ENCODE measurements around the gene BDNF.
"Not testable (repeated sequence)": the region's sequence is repeated elsewhere in the genome, so short reads cannot be mapped to it uniquely, and the experiment has no call there.

The BDNF gene

DNA sequence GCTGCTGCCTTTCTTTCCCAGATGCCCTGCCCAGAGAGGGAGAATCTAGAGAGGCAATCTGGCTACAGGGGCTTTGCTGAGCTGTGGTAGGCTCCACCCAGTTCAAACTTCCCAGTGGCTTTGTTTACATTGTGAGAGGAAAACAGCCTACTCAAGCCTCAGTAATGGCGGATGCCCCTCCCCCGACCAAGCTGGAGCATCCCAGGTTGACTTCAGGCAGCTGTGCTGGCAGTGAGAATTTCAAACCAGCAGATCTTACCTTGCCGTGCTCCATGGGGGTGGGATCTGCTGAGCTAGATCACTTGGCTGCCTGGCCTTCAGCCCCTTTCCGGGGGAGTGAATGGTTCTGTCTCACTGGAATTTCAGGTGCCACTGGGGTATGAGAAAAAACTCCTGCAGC lies 12.2 kb downstream of the BDNF start:
- no peak overlapping the region for H3K27ac ChIP-seq
- TF ChIP-seq ZFX (IDR thresholded peaks at IDR 0.05) (no peak), CTCF (conservative IDR thresholded peaks at IDR 0.05) (no peak)

DNA sequence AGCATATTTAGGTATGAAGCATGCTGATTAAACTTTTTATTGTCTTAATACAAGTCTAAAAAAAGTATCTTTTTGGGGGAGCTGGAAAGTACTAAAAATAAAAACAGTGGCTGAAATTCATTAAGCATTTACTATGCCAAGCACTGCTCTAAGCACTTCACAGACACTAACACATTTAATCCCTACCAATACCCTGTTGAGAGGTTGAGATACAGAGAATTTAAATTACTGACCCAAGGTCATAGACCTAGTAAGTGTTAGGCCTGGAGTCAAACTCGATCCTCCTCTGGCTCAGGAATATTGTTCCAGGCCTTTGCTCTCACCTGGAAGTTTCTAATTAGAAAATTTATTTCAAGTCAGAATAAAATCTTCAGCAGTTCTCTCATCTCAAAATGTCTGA lies 18.6 kb downstream of the BDNF start:
- TF ChIP-seq CTCF (conservative IDR thresholded peaks at IDR 0.05) = no peak
- no peak for TF ChIP-seq ZFX (IDR thresholded peaks at IDR 0.05)

GRCh38 chr11:27679136-27680015 lies 20.9 kb downstream of the BDNF start:
- H3K27ac ChIP-seq = no peak overlapping the region
- TF ChIP-seq ZFX (IDR thresholded peaks at IDR 0.05) (no peak), CTCF (conservative IDR thresholded peaks at IDR 0.05) (no peak)

More for the DNA sequence above, 18.6 kb downstream of the BDNF start:
- no peak overlapping the region for H3K27ac ChIP-seq

GRCh38 chr11:27678242-27678641 lies 22.0 kb downstream of the BDNF start:
- H3K27ac ChIP-seq = no peak overlapping the region
- no peak for TF ChIP-seq ZFX (IDR thresholded peaks at IDR 0.05)
- no peak for TF ChIP-seq CTCF (conservative IDR thresholded peaks at IDR 0.05)

- no peak overlapping the region for H3K27ac ChIP-seq
- TF ChIP-seq CTCF (conservative IDR thresholded peaks at IDR 0.05) (no peak), ZFX (IDR thresholded peaks at IDR 0.05) (no peak)
Measured at GRCh38 chr11:27677108-27677507, 23.1 kb downstream of the BDNF start.

DNA sequence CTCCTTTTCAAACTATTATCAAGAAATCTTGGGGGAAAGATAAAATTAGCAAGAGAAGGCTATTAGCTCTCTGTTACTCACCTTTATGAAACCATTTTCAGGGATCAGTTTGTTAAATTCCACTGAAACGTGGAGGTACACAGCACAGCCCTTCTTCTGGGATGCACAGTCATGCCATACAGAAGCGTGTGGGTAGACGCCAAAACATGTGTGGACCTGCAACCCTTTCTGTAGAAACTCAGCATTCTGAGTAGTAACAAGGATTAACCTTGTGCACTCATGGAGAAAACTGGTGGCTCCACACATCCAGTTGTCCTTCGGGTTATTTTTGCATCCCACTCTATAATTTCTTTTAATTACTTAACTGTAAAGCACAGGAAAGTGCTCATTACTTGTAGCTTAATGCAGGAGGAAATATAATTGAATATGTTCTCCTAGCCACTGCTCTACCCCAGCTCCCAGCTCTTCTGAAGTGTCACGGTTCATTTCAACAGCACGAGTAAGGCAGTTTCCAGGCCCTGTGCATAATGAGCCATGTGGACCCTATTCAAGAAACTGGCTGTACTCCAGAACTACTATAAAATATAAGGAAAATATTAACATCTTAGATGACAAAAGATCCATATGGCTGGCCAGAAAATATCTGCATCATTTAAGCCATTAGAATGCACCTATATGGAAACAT lies 26.1 kb downstream of the BDNF start:
- H3K27ac ChIP-seq = no peak overlapping the region
- TF ChIP-seq CTCF (conservative IDR thresholded peaks at IDR 0.05) (no peak), ZFX (IDR thresholded peaks at IDR 0.05) (no peak)

- TF ChIP-seq CTCF (conservative IDR thresholded peaks at IDR 0.05) = no peak
- no peak for TF ChIP-seq ZFX (IDR thresholded peaks at IDR 0.05)
- H3K27ac ChIP-seq = no peak overlapping the region
Measured at GRCh38 chr11:27672836-27673464, 27.3 kb downstream of the BDNF start.

GRCh38 chr11:27665508-27666101 lies 34.6 kb downstream of the BDNF start:
- H3K27ac ChIP-seq = not testable (repeated sequence)

All from C4-2B (cell line).